Endothelial cell (in vitro differentiated cells): Measurements from ENCODE around the gene SPDYE4. TPM values are rescaled to one million over a fixed set of nuclear protein-coding genes. Genes with fewer than 3 reads are reported as not detected.

Experiments used
- DNase-seq: peaks from one replicate; pipeline ENCODE4 v3.0.0; 2021; ENCODE audit warnings: low spot score
- H3K27ac Mint-ChIP-seq: one replicate; pipeline ENCODE4 v1.8.0; 2021; ENCODE audit warnings: mixed read lengths, inconsistent platforms; ENCODE audit not compliant: unreplicated experiment
- H3K27me3 Mint-ChIP-seq: one replicate; pipeline ENCODE4 v1.8.0; 2021; ENCODE audit warnings: mild to moderate bottlenecking, moderate library complexity, mixed read lengths, inconsistent platforms; ENCODE audit not compliant: unreplicated experiment
- H3K36me3 Mint-ChIP-seq: one replicate; pipeline ENCODE4 v1.8.0; 2021; ENCODE audit warnings: mild to moderate bottlenecking, low read depth, mixed read lengths, inconsistent platforms; ENCODE audit not compliant: unreplicated experiment
- H3K4me1 Mint-ChIP-seq: one replicate; pipeline ENCODE4 v1.8.0; 2021; ENCODE audit warnings: mild to moderate bottlenecking, mixed read lengths, inconsistent platforms; ENCODE audit not compliant: unreplicated experiment
- H3K4me3 Mint-ChIP-seq: one replicate; pipeline ENCODE4 v1.8.0; 2021; ENCODE audit warnings: mild to moderate bottlenecking, mixed read lengths, inconsistent platforms; ENCODE audit not compliant: unreplicated experiment
- H3K9me3 Mint-ChIP-seq: one replicate; pipeline ENCODE4 v1.8.0; 2021; ENCODE audit warnings: mixed read lengths, inconsistent platforms; ENCODE audit not compliant: unreplicated experiment
- total RNA-seq: library from RNA; stranded (reverse); fragmentation: NEBNext Ultra II Directional; extraction: Animal tissue kit (Norgen Biotek cat#: 25700); gene quantifications from one replicate; pipeline ENCODE4 v1.2.1, GENCODE V29; 2021; ENCODE audit not compliant: unreplicated experiment
- TF ChIP-seq, protein P1 (sequence below): fragments of 200-600 bp; sonication (generic); IDR thresholded peaks from one replicate; pipeline ENCODE4 v1.5.0; 2021; ENCODE audit warnings: antibody characterized with exemption; ENCODE audit not compliant: unreplicated experiment

The SPDYE4 gene
- total RNA-seq, 1 donor from 2014 or later: not detected

GRCh38 chr17:8729421-8729820 lies 28.9 kb downstream of the SPDYE4 start:
- Mint-ChIP-seq H3K27me3 (no peaks in the 10 kb centered on the region), H3K4me1 (peaks cover 7% of the 10 kb centered on the region), H3K9me3 (no peaks in the 10 kb centered on the region), H3K36me3 (no peaks in the 10 kb centered on the region), H3K27ac (no peak overlapping the region), H3K4me3 (no peak overlapping the region)
- no peak for DNase-seq
- TF ChIP-seq, protein P1, sequence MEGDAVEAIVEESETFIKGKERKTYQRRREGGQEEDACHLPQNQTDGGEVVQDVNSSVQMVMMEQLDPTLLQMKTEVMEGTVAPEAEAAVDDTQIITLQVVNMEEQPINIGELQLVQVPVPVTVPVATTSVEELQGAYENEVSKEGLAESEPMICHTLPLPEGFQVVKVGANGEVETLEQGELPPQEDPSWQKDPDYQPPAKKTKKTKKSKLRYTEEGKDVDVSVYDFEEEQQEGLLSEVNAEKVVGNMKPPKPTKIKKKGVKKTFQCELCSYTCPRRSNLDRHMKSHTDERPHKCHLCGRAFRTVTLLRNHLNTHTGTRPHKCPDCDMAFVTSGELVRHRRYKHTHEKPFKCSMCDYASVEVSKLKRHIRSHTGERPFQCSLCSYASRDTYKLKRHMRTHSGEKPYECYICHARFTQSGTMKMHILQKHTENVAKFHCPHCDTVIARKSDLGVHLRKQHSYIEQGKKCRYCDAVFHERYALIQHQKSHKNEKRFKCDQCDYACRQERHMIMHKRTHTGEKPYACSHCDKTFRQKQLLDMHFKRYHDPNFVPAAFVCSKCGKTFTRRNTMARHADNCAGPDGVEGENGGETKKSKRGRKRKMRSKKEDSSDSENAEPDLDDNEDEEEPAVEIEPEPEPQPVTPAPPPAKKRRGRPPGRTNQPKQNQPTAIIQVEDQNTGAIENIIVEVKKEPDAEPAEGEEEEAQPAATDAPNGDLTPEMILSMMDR: no peak

- Mint-ChIP-seq H3K27me3 (peaks cover 2% of the 10 kb centered on the region), H3K4me3 (no peak overlapping the region), H3K27ac (no peak overlapping the region), H3K4me1 (peaks cover 9% of the 10 kb centered on the region), H3K36me3 (no peaks in the 10 kb centered on the region), H3K9me3 (no peaks in the 10 kb centered on the region)
- TF ChIP-seq, protein P1: no peak
- no peak for DNase-seq
Observed at GRCh38 chr17:8728971-8729370, 29.4 kb downstream of the SPDYE4 start.

GRCh38 chr17:8728251-8728938 lies 30.0 kb downstream of the SPDYE4 start:
- Mint-ChIP-seq H3K27ac (no peak overlapping the region), H3K9me3 (no peaks in the 10 kb centered on the region), H3K27me3 (peaks cover 2% of the 10 kb centered on the region), H3K4me1 (peaks cover 9% of the 10 kb centered on the region), H3K4me3 (no peak overlapping the region), H3K36me3 (no peaks in the 10 kb centered on the region)
- DNase-seq: no peak
- TF ChIP-seq, protein P1: no peak

- Mint-ChIP-seq H3K4me3 (no peak overlapping the region), H3K9me3 (no peaks in the 10 kb centered on the region), H3K4me1 (peaks cover 9% of the 10 kb centered on the region), H3K36me3 (no peaks in the 10 kb centered on the region), H3K27ac (no peak overlapping the region), H3K27me3 (peaks cover 2% of the 10 kb centered on the region)
- TF ChIP-seq, protein P1: no peak
- DNase-seq: no peak
Observed at GRCh38 chr17:8726941-8727555, 31.3 kb downstream of the SPDYE4 start.
